ENCODE measurements around the gene TESMIN. TPM values are rescaled to one million over a fixed set of nuclear protein-coding genes. Genes with fewer than 3 reads are reported as not detected.

TESMIN gene
- total and polyA plus RNA-seq, 9 donors, result 0.09 to 0.71 (median 0.44) TPM

DNA sequence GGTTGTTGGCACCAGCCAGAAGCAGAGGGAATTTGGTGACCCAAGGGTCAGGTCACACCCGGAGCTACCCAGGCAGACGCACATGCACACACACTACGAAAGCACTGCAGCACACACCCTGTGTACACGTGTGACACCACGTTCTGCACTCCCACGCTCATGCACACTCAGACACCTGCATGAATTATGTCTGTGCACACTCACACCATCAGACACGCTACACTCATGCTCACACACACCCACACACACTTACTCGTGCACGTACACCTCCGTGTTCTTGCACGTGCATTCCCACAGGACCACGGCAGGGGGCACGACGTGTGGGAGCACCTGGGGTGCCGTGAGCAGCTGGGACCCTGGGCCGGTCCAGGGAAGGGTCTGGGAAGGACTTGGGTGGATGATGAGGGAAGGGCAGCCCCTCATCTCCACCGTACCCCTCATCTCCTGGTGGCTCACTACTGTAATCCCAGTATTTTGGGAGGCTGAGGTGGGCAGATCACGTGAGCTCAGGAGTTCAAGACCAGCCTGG is 87.8 kb downstream of the TESMIN start:
- Histone ChIP-seq H3K27me3 (ENCODE audit: control insufficient read depth, insufficient read depth, low read length) (peaks cover 11% of the 10 kb centered on the region), H3K9me3 (replicated peaks; ENCODE audit: control insufficient read depth, low read depth, low read length) (no peaks in the 10 kb centered on the region), H3K4me3 (ENCODE audit: low read length) (no peak overlapping the region), H3K27ac (ENCODE audit: low read length) (no peak overlapping the region), H3K36me3 (ENCODE audit: control insufficient read depth, insufficient read depth, low read length) (no peaks in the 10 kb centered on the region), H3K4me1 (ENCODE audit: control insufficient read depth, insufficient read depth, low read length) (peaks cover 12% of the 10 kb centered on the region)
- DNase-seq, result no peak
- 83% methylated on average over 12 of the region's 18 CpGs for WGBS (ENCODE audit: insufficient coverage)

DNA sequence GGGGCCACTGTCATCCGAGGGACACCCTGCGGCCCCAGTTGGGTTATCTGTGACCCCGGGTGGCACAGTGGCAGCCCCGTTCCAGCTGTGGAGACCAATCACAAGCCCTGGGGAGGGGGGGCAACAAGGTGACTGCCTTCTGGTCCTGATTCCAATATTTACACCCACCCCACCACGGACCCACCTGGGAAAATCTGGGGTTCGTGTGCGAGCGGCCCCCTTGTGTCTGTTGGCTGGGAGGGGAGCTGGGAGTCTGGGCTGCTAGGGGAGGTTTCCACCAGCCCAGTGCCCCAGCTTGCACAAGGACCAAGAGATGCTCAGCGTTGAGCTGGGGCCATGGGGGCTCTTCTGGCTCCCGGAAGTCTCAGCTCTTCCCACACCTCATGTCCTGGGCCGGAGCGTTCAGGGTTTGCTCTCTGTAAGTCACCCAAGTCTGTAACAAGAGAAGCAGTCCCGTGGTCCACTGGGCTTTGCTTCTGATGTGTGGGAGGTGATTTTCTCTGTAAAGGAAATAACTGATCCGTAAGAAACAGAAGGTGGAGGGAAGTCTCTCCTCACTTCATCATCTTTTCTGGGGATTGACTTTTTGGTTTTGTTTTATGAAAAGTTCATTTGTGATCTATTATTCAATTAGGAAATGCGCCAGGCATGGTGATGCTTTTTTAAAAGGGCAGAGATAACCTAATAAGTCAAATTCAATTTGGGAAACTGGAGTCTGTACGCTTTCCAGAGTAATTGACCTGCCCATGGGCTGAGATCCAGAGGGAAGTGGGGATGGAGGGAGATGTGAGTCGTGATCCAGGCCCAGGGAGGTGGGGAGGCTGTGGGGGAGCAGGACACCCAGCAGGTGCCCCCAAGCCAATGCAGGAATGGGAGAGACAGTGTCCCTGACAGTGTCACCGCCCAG is 89.4 kb downstream of the TESMIN start:
- no peaks in the 10 kb centered on the region for H3K9me3 ChIP-seq (replicated peaks; ENCODE audit: control insufficient read depth, low read depth, low read length)
- H3K36me3 ChIP-seq (ENCODE audit: control insufficient read depth, insufficient read depth, low read length), result no peaks in the 10 kb centered on the region
- peaks cover 11% of the 10 kb centered on the region for H3K27me3 ChIP-seq (ENCODE audit: control insufficient read depth, insufficient read depth, low read length)
- H3K4me1 ChIP-seq (ENCODE audit: control insufficient read depth, insufficient read depth, low read length), result peaks cover 12% of the 10 kb centered on the region
- no peak overlapping the region for H3K27ac ChIP-seq (ENCODE audit: low read length)
- no peak for DNase-seq
- no peak overlapping the region for H3K4me3 ChIP-seq (ENCODE audit: low read length)
- WGBS (ENCODE audit: insufficient coverage), result 65% methylated on average over 4 of the region's 18 CpGs

DNA sequence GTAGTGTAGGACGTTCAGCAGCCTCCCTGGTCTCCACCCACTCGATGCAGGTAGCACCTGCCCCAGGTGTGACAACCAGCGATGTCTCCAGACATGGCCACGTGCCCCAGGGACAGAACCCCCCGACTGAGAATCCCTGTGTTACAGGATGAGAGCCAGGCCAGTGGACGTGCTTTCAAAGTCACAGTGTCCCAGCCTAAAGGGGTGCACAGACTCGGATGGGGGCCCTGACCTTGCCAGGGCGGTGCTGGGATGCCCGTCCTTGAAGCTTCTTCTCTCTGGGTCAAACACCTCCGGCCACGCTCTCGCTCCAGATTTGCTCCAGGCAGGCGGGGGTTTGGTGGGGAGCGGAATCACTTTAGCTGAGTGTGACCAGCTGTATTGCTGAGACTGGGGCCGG is 90.3 kb downstream of the TESMIN start:
- no peaks in the 10 kb centered on the region for H3K9me3 ChIP-seq (replicated peaks; ENCODE audit: control insufficient read depth, low read depth, low read length)
- H3K27ac ChIP-seq (ENCODE audit: low read length), result no peak overlapping the region
- DNase-seq, result no peak
- H3K27me3 ChIP-seq (ENCODE audit: control insufficient read depth, insufficient read depth, low read length), result peaks cover 9% of the 10 kb centered on the region
- H3K4me3 ChIP-seq (ENCODE audit: low read length), result no peak overlapping the region
- 84% methylated on average over 15 of the region's 15 CpGs for WGBS (ENCODE audit: insufficient coverage)
- no peaks in the 10 kb centered on the region for H3K36me3 ChIP-seq (ENCODE audit: control insufficient read depth, insufficient read depth, low read length)
- H3K4me1 ChIP-seq (ENCODE audit: control insufficient read depth, insufficient read depth, low read length), result peaks cover 12% of the 10 kb centered on the region

DNA sequence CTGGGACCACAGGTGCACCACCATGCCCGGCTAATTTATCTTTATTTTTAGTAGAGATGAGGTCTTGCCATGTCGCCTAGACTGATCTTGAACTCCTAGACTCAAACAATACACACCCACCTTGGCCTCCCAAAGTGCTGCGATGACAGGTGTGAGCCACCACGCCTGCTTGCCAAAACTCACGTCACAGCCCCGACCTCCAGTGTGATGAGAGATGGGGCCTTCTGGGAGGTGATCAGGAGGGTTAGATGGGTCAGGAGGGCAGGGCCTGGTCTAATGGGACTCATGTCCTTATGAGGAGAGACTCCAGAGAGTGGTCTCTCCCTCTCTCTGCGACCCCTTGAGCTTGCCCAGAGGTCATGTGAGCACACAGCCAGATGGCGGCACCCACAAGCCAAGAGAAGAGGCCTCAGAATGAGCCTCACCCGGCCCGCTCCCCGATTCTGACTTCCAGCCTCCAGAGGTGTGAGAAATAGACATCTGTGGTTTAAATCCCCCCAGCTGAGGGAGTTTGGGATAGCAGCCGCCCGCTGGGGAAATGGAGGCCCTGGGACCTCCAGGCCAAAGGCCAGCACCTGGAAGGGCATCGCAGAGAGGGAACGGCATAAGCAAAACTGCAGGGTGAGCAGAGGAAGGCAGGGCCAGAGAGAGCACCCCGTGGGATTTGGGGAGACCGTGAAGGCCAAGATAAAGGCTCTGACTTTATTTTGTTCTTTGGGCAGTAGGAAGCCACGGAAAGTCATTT is 91.1 kb downstream of the TESMIN start:
- Histone ChIP-seq H3K27me3 (ENCODE audit: control insufficient read depth, insufficient read depth, low read length) (peaks cover 10% of the 10 kb centered on the region), H3K9me3 (replicated peaks; ENCODE audit: control insufficient read depth, low read depth, low read length) (peaks cover 2% of the 10 kb centered on the region), H3K4me1 (ENCODE audit: control insufficient read depth, insufficient read depth, low read length) (peaks cover 12% of the 10 kb centered on the region), H3K36me3 (ENCODE audit: control insufficient read depth, insufficient read depth, low read length) (no peaks in the 10 kb centered on the region), H3K4me3 (ENCODE audit: low read length) (no peak overlapping the region), H3K27ac (ENCODE audit: low read length) (no peak overlapping the region)
- DNase-seq, result no peak
- 90% methylated on average over 10 of the region's 18 CpGs for WGBS (ENCODE audit: insufficient coverage)

DNA sequence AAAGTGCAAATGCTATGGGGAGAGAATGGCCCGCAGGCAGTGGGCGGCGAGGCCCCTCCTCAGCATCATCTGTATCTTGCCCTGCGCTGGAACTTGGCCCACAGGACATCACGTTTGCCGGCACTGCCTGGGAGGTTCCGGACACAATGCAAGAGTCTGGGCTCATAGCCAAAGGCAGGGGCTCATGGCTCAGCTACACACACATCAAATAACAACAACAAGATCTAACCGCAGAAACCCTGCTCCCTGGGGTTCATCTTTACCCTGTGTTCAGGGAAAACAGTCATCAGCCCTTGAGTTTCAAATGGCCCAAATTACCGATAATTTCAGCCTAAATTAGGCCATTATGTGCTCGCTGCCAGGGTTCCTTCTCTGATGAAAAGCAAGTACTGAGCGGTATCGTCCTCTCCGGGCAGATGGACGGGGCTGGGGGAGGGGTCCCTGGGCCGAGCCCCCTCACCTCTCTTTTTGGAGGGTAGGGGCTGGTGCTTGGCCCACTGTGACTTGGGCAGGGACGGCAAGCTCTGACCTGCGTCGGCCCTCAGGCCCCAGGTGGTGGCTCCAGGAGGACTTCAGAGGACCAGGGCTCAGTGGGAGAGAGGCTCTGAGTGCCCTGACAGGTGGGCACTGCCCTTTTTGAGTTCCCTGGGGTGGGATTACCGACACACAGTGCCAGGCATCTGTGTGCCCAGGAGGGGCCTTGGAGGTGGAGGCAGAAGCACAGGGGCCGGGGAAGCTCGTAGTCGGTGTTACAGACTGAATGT is 92.0 kb downstream of the TESMIN start:
- H3K27ac ChIP-seq (ENCODE audit: low read length), result no peak overlapping the region
- 24% methylated on average over 21 of the region's 22 CpGs for WGBS (ENCODE audit: insufficient coverage)
- H3K27me3 ChIP-seq (ENCODE audit: control insufficient read depth, insufficient read depth, low read length), result peaks cover 9% of the 10 kb centered on the region
- no peaks in the 10 kb centered on the region for H3K36me3 ChIP-seq (ENCODE audit: control insufficient read depth, insufficient read depth, low read length)
- H3K4me3 ChIP-seq (ENCODE audit: low read length), result no peak overlapping the region
- peaks cover 5% of the 10 kb centered on the region for H3K9me3 ChIP-seq (replicated peaks; ENCODE audit: control insufficient read depth, low read depth, low read length)
- peak; percentile 85 for DNase-seq
- H3K4me1 ChIP-seq (ENCODE audit: control insufficient read depth, insufficient read depth, low read length), result peaks cover 12% of the 10 kb centered on the region

DNA sequence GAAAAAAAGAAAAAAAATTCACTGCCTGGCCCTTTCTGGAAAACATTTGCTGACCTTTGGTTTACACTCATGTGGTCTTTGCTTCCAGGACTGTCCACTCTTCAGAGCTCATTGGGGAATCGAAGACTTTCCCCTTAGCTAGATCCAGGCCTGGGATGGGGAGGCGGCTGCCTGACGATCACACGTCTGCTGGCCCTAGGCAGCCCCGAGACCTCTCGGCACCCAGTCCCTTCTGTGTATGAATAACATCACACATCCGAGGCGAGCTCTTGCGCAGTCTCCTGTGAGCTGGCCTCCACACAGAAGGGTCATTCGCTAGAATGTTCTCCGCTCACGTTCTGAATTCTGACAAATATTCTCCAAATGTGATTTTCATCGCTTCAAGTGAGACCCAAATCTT is 92.7 kb downstream of the TESMIN start:
- Histone ChIP-seq H3K4me3 (ENCODE audit: low read length) (no peak overlapping the region), H3K27me3 (ENCODE audit: control insufficient read depth, insufficient read depth, low read length) (peaks cover 9% of the 10 kb centered on the region), H3K36me3 (ENCODE audit: control insufficient read depth, insufficient read depth, low read length) (no peaks in the 10 kb centered on the region), H3K4me1 (ENCODE audit: control insufficient read depth, insufficient read depth, low read length) (peaks cover 12% of the 10 kb centered on the region), H3K27ac (ENCODE audit: low read length) (no peak overlapping the region), H3K9me3 (replicated peaks; ENCODE audit: control insufficient read depth, low read depth, low read length) (peaks cover 5% of the 10 kb centered on the region)
- peak; percentile 39 for DNase-seq
- 55% methylated on average over 12 of the region's 13 CpGs for WGBS (ENCODE audit: insufficient coverage)

DNA sequence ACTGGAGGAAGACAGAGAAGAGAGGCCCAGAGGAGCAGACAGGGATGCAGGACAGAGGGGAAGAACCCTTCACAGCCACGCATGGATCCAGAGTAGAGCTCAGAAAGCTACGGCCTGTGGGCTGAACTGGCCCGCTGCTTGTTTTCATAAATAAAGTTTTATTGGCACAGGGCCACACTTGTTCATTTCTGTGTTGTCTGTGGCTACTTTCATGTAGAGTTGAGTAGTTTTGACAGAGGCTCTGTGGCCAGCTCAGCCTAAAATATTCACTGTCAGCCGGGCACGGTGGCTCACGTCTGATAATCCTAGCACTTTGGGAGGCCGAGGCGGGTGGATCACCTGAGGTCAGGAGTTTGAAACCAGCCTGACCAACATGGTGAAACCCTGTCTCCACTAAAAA is 93.2 kb downstream of the TESMIN start:
- WGBS (ENCODE audit: insufficient coverage), result 87% methylated on average over 4 of the region's 8 CpGs
- no peaks in the 10 kb centered on the region for H3K36me3 ChIP-seq (ENCODE audit: control insufficient read depth, insufficient read depth, low read length)
- DNase-seq, result no peak
- no peak overlapping the region for H3K27ac ChIP-seq (ENCODE audit: low read length)
- H3K9me3 ChIP-seq (replicated peaks; ENCODE audit: control insufficient read depth, low read depth, low read length), result peaks cover 5% of the 10 kb centered on the region
- H3K4me1 ChIP-seq (ENCODE audit: control insufficient read depth, insufficient read depth, low read length), result peaks cover 12% of the 10 kb centered on the region
- H3K27me3 ChIP-seq (ENCODE audit: control insufficient read depth, insufficient read depth, low read length), result peaks cover 9% of the 10 kb centered on the region
- no peak overlapping the region for H3K4me3 ChIP-seq (ENCODE audit: low read length)

Other genes with a start within 250 kb of the TESMIN start
- gene GAL, start 67.0 kb downstream of the TESMIN start, total RNA-seq, result 0.40 TPM
- 1 to 10 TPM in 2 of 8 donors, under 1 TPM in 6; 0.38 to 1.4 (median 0.55) TPM for gene GAL, start 67.0 kb downstream of the TESMIN start, polyA plus RNA-seq (ENCODE audit: insufficient read depth in 1 of 8, insufficient read length in 8 of 8, low replicate concordance in 1 of 8)
- 10.0 TPM for gene CPT1A, start 90.4 kb upstream of the TESMIN start, total RNA-seq
- 10 to 100 TPM in 6 of 8 donors, 1 to 10 TPM in 2; 9.2 to 15.4 (median 12.0) TPM for gene CPT1A, start 90.4 kb upstream of the TESMIN start, polyA plus RNA-seq (ENCODE audit: insufficient read depth in 1 of 8, insufficient read length in 8 of 8, low replicate concordance in 1 of 8)
- 74.8 TPM for gene MRPL21, start 152.3 kb upstream of the TESMIN start, total RNA-seq
- 10 to 100 TPM; 41.0 to 57.2 (median 49.0) TPM for gene MRPL21, start 152.3 kb upstream of the TESMIN start, polyA plus RNA-seq (ENCODE audit: insufficient read depth in 1 of 8, insufficient read length in 8 of 8, low replicate concordance in 1 of 8)
- gene IGHMBP2, start 152.4 kb upstream of the TESMIN start, total RNA-seq, result 7.6 TPM
- 10 to 100 TPM; 10.1 to 13.2 (median 12.1) TPM for gene IGHMBP2, start 152.4 kb upstream of the TESMIN start, polyA plus RNA-seq (ENCODE audit: insufficient read depth in 1 of 8, insufficient read length in 8 of 8, low replicate concordance in 1 of 8)
- not detected for gene MRGPRD, start 229.5 kb upstream of the TESMIN start, total RNA-seq
- gene MRGPRD, start 229.5 kb upstream of the TESMIN start, polyA plus RNA-seq (ENCODE audit: insufficient read depth in 1 of 8, insufficient read length in 8 of 8, low replicate concordance in 1 of 8), result under 1 TPM in 3 of 8 donors, not detected in 5; 0.25 to 0.60 (median 0.27) TPM